PC-9 (cell line): ENCODE data around the gene ZBTB4. TPM values are rescaled to one million over a fixed set of nuclear protein-coding genes. Genes with fewer than 3 reads are reported as not detected.

Experiments used
- BruUV-seq: library from RNA; stranded (reverse); fragments of 400-500 nt; replicated peaks from 2 replicates; lab custom pipeline; 2021; lab: Mats Ljungman, UMichigan
- CTCF ChIA-PET: fragments of 300-600 bp; sonication (Branson Sonifier 250); formaldehyde crosslinking; loops from one replicate; lab custom pipeline; 2022; ENCODE audit warnings: antibody characterized with exemption; lab: Charles Lee
- POLR2A ChIA-PET: fragments of 300-600 bp; sonication (Branson Sonifier 250); formaldehyde crosslinking; loops from one replicate; lab custom pipeline; 2022; ENCODE audit warnings: antibody characterized with exemption; ENCODE audit not compliant: unreplicated experiment; lab: Charles Lee
- DNase-seq, 2 experiments: peaks; one replicate each; pipeline versions ENCODE4 v3.0.0 to v3.0.0-alpha.2; 2015 to 2022; ENCODE audit warnings: mixed read lengths in 1 of 2
- H2AFZ ChIP-seq: fragments of 200-600 bp; sonication (generic); 2 replicates; pipeline ENCODE4 v1.8.1; 2017; ENCODE audit warnings: antibody characterized with exemption
- H3F3A ChIP-seq: fragments of 200-600 bp; sonication (generic); 2 replicates; pipeline ENCODE4 v1.8.1; 2017; ENCODE audit warnings: antibody characterized with exemption, mild to moderate bottlenecking, low read depth; ENCODE audit not compliant: insufficient read depth
- H3K27ac ChIP-seq: fragments of 200-600 bp; sonication (generic); 2 replicates; pipeline ENCODE4 v1.6.1; 2016; ENCODE audit warnings: mixed run types
- H3K27me3 ChIP-seq: fragments of 200-600 bp; sonication (generic); 2 replicates; pipeline ENCODE4 v1.6.1; 2016; ENCODE audit warnings: low read depth, mixed run types; ENCODE audit not compliant: insufficient read depth
- H3K36me3 ChIP-seq: fragments of 200-600 bp; sonication (generic); 2 replicates; pipeline ENCODE4 v1.6.1; 2016; ENCODE audit warnings: low read depth, mixed run types
- H3K4me1 ChIP-seq: fragments of 200-600 bp; sonication (generic); replicated peaks from 2 replicates; pipeline ENCODE4 v1.6.1; 2016; ENCODE audit warnings: mixed run types; ENCODE audit not compliant: insufficient read depth
- H3K4me2 ChIP-seq: fragments of 200-600 bp; sonication (generic); 2 replicates; pipeline ENCODE4 v1.6.1; 2017; ENCODE audit warnings: mixed run types
- H3K4me3 ChIP-seq: fragments of 200-600 bp; sonication (generic); 2 replicates; pipeline ENCODE4 v1.6.1; 2016; ENCODE audit warnings: mixed run types
- H3K79me2 ChIP-seq: fragments of 200-600 bp; sonication (generic); 2 replicates; pipeline ENCODE4 v1.6.1; 2017; ENCODE audit warnings: low read depth, mixed run types
- H3K9me2 ChIP-seq: fragments of 200-600 bp; sonication (generic); 2 replicates; pipeline ENCODE4 v1.8.1; 2017; ENCODE audit warnings: mild to moderate bottlenecking; ENCODE audit not compliant: insufficient read depth
- H3K9me3 ChIP-seq: fragments of 200-600 bp; sonication (generic); 2 replicates; pipeline ENCODE4 v1.8.1; 2016; ENCODE audit warnings: low read depth; ENCODE audit not compliant: insufficient read depth
- H4K20me1 ChIP-seq: fragments of 200-600 bp; sonication (generic); 2 replicates; pipeline ENCODE4 v1.8.1; 2017; ENCODE audit not compliant: insufficient read depth
- CTCF ChIP-seq: fragments of 200-600 bp; sonication (generic); conservative IDR thresholded peaks from 2 replicates; pipeline ENCODE4 v1.6.1; 2017; ENCODE audit warnings: mixed run types, antibody characterized with exemption, mild to moderate bottlenecking, moderate library complexity
- EZH2 ChIP-seq: fragments of 200-600 bp; sonication (generic); IDR thresholded peaks from 2 replicates; pipeline ENCODE4 v1.8.0; 2017; ENCODE audit warnings: antibody characterized with exemption, low read depth
- intact Hi-C: fragments of 100-400 bp; cut with micrococcal nuclease; formaldehyde crosslinking; loops from one replicate; pipeline ENCODE4 v1.10.0; 2022; ENCODE audit not compliant: unreplicated experiment
- total RNA-seq: library from RNA; stranded (reverse); gene quantifications from 2 replicates; pipeline ENCODE4 v1.2.3, GENCODE V29; 2021

Gene ZBTB4
- total RNA-seq, 1 experiment from 2014 or later = 54.0 TPM

GRCh38 chr17:7445619-7445968, 33.8 kb downstream of the ZBTB4 start:
- CTCF ChIA-PET = interaction anchor here (0.6 to 1.1 kb wide), 3 partner anchors 9 to 116 kb away, joined by 3 to 5 read pairs (median 5); no protein-coding TSS in a partner anchor
- Histone ChIP-seq H4K20me1 (no peaks in the 10 kb centered on the region), H3K4me2 (peak overlapping the region; percentile 81), H3K9me3 (no peaks in the 10 kb centered on the region), H3F3A (peaks cover 9% of the 10 kb centered on the region; the same call in 1 of the 2 replicates), H3K79me2 (no peaks in the 10 kb centered on the region), H3K4me1 (peaks cover 17% of the 10 kb centered on the region), H2AFZ (peak overlapping the region; percentile 81; the same call in 1 of the 2 replicates), H3K36me3 (no peaks in the 10 kb centered on the region), H3K27ac (peak overlapping the region; percentile 75), H3K4me3 (peak overlapping the region; percentile 71), H3K9me2 (no peaks in the 10 kb centered on the region), H3K27me3 (no peaks in the 10 kb centered on the region)
- POLR2A ChIA-PET = interaction anchor here (0.5 to 1.4 kb wide), 12 partner anchors 9 to 219 kb away, joined by 3 to 12 read pairs (median 4); partner anchors contain the start of genes SOX15, TMEM102 and TMEM256
- TF ChIP-seq EZH2 (no peak), CTCF (no peak)
- BruUV-seq = no TSS peak
- peak; percentile 66 to 92 for DNase-seq
- intact Hi-C loops = loop anchor here (1.0 to 2.0 kb wide), 2 partner anchors 31 to 39 kb away; partner anchors contain the start of gene POLR2A

- no TSS peak for BruUV-seq
- intact Hi-C loops = loop anchor here (1.0 to 2.0 kb wide), 2 partner anchors 32 to 39 kb away; partner anchors contain the start of gene POLR2A
- ChIA-PET CTCF (interaction anchor here (0.5 to 1.1 kb wide), 4 partner anchors 47 to 144 kb away, joined by 3 to 6 read pairs (median 4); no protein-coding TSS in a partner anchor), POLR2A (interaction anchor here (0.5 to 1.5 kb wide), 10 partner anchors 10 to 220 kb away, joined by 3 to 12 read pairs (median 4); partner anchors contain the start of genes CD68, SOX15, TMEM102 and TMEM256)
- peak within 1 kb of the TSS; percentile 81 for H3K4me2 ChIP-seq
- peak within 1 kb of the TSS; percentile 71 for H3K4me3 ChIP-seq
- peaks cover 3% of the 10 kb centered on the region; the same call in 1 of the 2 replicates for H3F3A ChIP-seq
- peak within 1 kb of the TSS; percentile 75 for H3K27ac ChIP-seq
- no peaks in the 10 kb centered on the region for H3K27me3 ChIP-seq
- TF ChIP-seq CTCF = no peak
- no peak for TF ChIP-seq EZH2
- DNase-seq = peak; percentile 70 to 94
- no peaks in the 10 kb centered on the region for H3K79me2 ChIP-seq
- H2AFZ ChIP-seq = peak within 1 kb of the TSS; percentile 81
- no peaks in the 10 kb centered on the region for H3K9me2 ChIP-seq
- no peaks in the 10 kb centered on the region for H4K20me1 ChIP-seq
- no peaks in the 10 kb centered on the region for H3K36me3 ChIP-seq
- peaks cover 12% of the 10 kb centered on the region for H3K4me1 ChIP-seq
- no peaks in the 10 kb centered on the region for H3K9me3 ChIP-seq
Measured at GRCh38 chr17:7444682-7445618, 34.5 kb downstream of the ZBTB4 start, which contains the start of gene CHRNB1. TSS of gene CHRNB1 (plus strand) at chr17:7445061. CDS start at chr17:7445128, 67 bp downstream.
